IMR-90 (cell line): Measurements from ENCODE around the gene AZIN2. TPM values are rescaled to one million over a fixed set of nuclear protein-coding genes. Genes with fewer than 3 reads are reported as not detected.

Experiments used
- ATAC-seq: fragments of 200-7000 bp; cut with Tn5 transposase; 2 replicates; pipeline ENCODE4 v1.9.1; 2020; ENCODE audit warnings: low read depth, mild to moderate bottlenecking, moderate library complexity
- BruUV-seq: library from RNA; stranded (reverse); fragments of 400-500 nt; replicated peaks from 2 replicates; lab custom pipeline; 2021; lab: Mats Ljungman, UMichigan
- CTCF ChIA-PET: fragments of 300-600 bp; formaldehyde crosslinking; extraction: SDS; loops from one replicate; lab custom pipeline; 2021; ENCODE audit warnings: antibody characterized with exemption; lab: Yijun Ruan, JAX
- POLR2A ChIA-PET: fragments of 300-600 bp; sonication (Branson Sonifier 250); formaldehyde crosslinking; loops from one replicate; lab custom pipeline; 2022; ENCODE audit warnings: antibody characterized with exemption; ENCODE audit not compliant: unreplicated experiment; lab: Charles Lee
- DNase-seq: peaks from one replicate; pipeline ENCODE4 v3.0.0; 2013
- H2AFZ ChIP-seq: replicated peaks from 2 replicates; pipeline ENCODE3; 2013; ENCODE audit warnings: low read length, mild to moderate bottlenecking; ENCODE audit not compliant: poor library complexity
- H2AK5ac ChIP-seq: 2 replicates; pipeline ENCODE4 v1.6.1; 2013; ENCODE audit warnings: low read depth, low read length, inconsistent platforms
- H2AK9ac ChIP-seq: replicated peaks from 2 replicates; pipeline ENCODE3; 2013; ENCODE audit warnings: mild to moderate bottlenecking, low read depth, low read length, moderate library complexity; ENCODE audit not compliant: poor library complexity
- H2BK120ac ChIP-seq: 2 replicates; pipeline ENCODE4 v1.6.1; 2013; ENCODE audit warnings: low read depth, low read length, inconsistent platforms
- H2BK15ac ChIP-seq: 3 replicates; pipeline ENCODE4 v1.6.1; 2013; ENCODE audit warnings: low read depth, low read length, inconsistent platforms
- H2BK20ac ChIP-seq: 2 replicates; pipeline ENCODE4 v1.6.1; 2013; ENCODE audit warnings: low read depth, mild to moderate bottlenecking, inconsistent platforms, low read length, moderate library complexity
- H2BK5ac ChIP-seq: 2 replicates; pipeline ENCODE4 v1.6.1; 2013; ENCODE audit warnings: mild to moderate bottlenecking, low read depth, low read length, inconsistent platforms; ENCODE audit not compliant: poor library complexity, severe bottlenecking
- H3K14ac ChIP-seq: replicated peaks from 2 replicates; pipeline ENCODE4 v1.6.1; 2013; ENCODE audit warnings: low read depth, low read length, inconsistent platforms
- H3K18ac ChIP-seq: 2 replicates; pipeline ENCODE4 v1.6.1; 2013; ENCODE audit warnings: low read depth, low read length, control low read depth
- H3K23ac ChIP-seq: 2 replicates; pipeline ENCODE4 v1.6.1; 2013; ENCODE audit warnings: low read depth, low read length, inconsistent platforms
- H3K27ac ChIP-seq: 2 replicates; pipeline ENCODE4 v1.5.1; 2013; ENCODE audit warnings: mild to moderate bottlenecking, control low read depth, low read length; ENCODE audit not compliant: insufficient read depth
- H3K27me3 ChIP-seq: 2 replicates; pipeline ENCODE4 v1.6.1; 2013; ENCODE audit warnings: low read length; ENCODE audit not compliant: control insufficient read depth, insufficient read depth
- H3K36me3 ChIP-seq: 2 replicates; pipeline ENCODE4 v1.6.1; 2013; ENCODE audit warnings: low read length, mixed read lengths; ENCODE audit not compliant: control insufficient read depth, insufficient read depth
- H3K4ac ChIP-seq: 2 replicates; pipeline ENCODE4 v1.6.1; 2013; ENCODE audit warnings: low read depth, low read length, inconsistent platforms
- H3K4me1 ChIP-seq: 2 replicates; pipeline ENCODE4 v1.6.1; 2013; ENCODE audit warnings: low read length, mixed read lengths; ENCODE audit not compliant: control insufficient read depth, insufficient read depth
- H3K4me2 ChIP-seq: 2 replicates; pipeline ENCODE4 v1.6.1; 2013; ENCODE audit warnings: low read depth, mild to moderate bottlenecking, control low read depth, low read length, moderate library complexity
- H3K4me3 ChIP-seq: 2 replicates; pipeline ENCODE4 v1.5.1; 2013; ENCODE audit warnings: low read depth, mild to moderate bottlenecking, control low read depth, low read length, moderate library complexity; ENCODE audit not compliant: insufficient read depth
- H3K56ac ChIP-seq: 2 replicates; pipeline ENCODE4 v1.6.1; 2013; ENCODE audit warnings: low read length, inconsistent platforms; ENCODE audit not compliant: insufficient read depth; ENCODE audit errors: extremely low read depth
- H3K79me1 ChIP-seq, 2 experiments: 2 replicates each; pipeline ENCODE4 v1.6.1; 2013; ENCODE audit warnings: low read length in 2 of 2, inconsistent platforms in 1 of 2, low read depth in 1 of 2
- H3K9ac ChIP-seq: 2 replicates; pipeline ENCODE4 v1.6.1; 2013; ENCODE audit warnings: low read depth, low read length, control low read depth
- H3K9me1 ChIP-seq: 2 replicates; pipeline ENCODE4 v1.6.1; 2013; ENCODE audit warnings: low read length, inconsistent platforms; ENCODE audit not compliant: insufficient read depth
- H3K9me3 ChIP-seq: 2 replicates; pipeline ENCODE4 v1.6.1; 2013; ENCODE audit warnings: low read length; ENCODE audit not compliant: control insufficient read depth, insufficient read depth
- H4K20me1 ChIP-seq: 2 replicates; pipeline ENCODE4 v1.6.1; 2013; ENCODE audit warnings: low read length, inconsistent platforms; ENCODE audit not compliant: insufficient read depth
- H4K5ac ChIP-seq: 2 replicates; pipeline ENCODE4 v1.6.1; 2013; ENCODE audit warnings: mild to moderate bottlenecking, low read depth, low read length, control low read depth
- H4K8ac ChIP-seq, 2 experiments: 2 replicates each; pipeline ENCODE4 v1.6.1; 2013; ENCODE audit warnings: low read depth in 2 of 2, low read length in 2 of 2, control low read depth in 1 of 2, inconsistent platforms in 1 of 2
- H4K91ac ChIP-seq: 2 replicates; pipeline ENCODE4 v1.6.1; 2013; ENCODE audit warnings: low read depth, low read length, inconsistent platforms; ENCODE audit not compliant: insufficient read depth
- CEBPB ChIP-seq: IDR thresholded peaks from 2 replicates; pipeline ENCODE4 v1.6.1; 2012; ENCODE audit warnings: low read depth, low read length, improper control_type of control experiment
- FOS ChIP-seq: fragments of 150-350 bp; IDR thresholded peaks from 2 replicates; pipeline ENCODE4 v1.6.1; 2016; ENCODE audit warnings: low read depth, low read length
- RAD21 ChIP-seq: IDR thresholded peaks from 2 replicates; pipeline ENCODE4 v1.6.1; 2012; ENCODE audit warnings: low read length, improper control_type of control experiment
- whole genome bisulfite sequencing, 2 experiments: methylation state at CpG; one replicate each; pipeline versions ENCODE4 v1.1.5 to v1.1.7; 2013; ENCODE audit warnings: missing lambda C conversion rate in 2 of 2; ENCODE audit not compliant: insufficient read length in 1 of 2; ENCODE audit errors: extremely low coverage in 2 of 2; 5-methylcytosine and 5-hydroxymethylcytosine counted together
- dilution Hi-C: fragments of 300-500 bp; cut with HindIII; formaldehyde crosslinking; loops from one replicate; pipeline ENCODE4 v1.14.3; 2018; ENCODE audit warnings: low sequenced_read_pairs; ENCODE audit not compliant: unreplicated experiment
- in situ Hi-C: fragments of 300-500 bp; cut with MboI; formaldehyde crosslinking; loops from 3 replicates; pipeline ENCODE4 v1.14.3; 2019; ENCODE audit warnings: low sequenced_read_pairs, inconsistent platforms, mixed read lengths
- intact Hi-C: fragments of 100-400 bp; cut with micrococcal nuclease; formaldehyde crosslinking; loops from 2 replicates; pipeline ENCODE4 v1.10.0; 2022
- polyA plus RNA-seq, 3 experiments: library from polyadenylated mRNA; depleted of rRNA; stranded (reverse); fragments of >200 nt; gene quantifications; 2 replicates each; pipeline ENCODE4 v1.2.3, GENCODE V29; 2012; ENCODE audit warnings: low replicate concordance in 1 of 3
- total RNA-seq: library from RNA; depleted of rRNA; stranded (reverse); fragments of >200 nt; gene quantifications from 2 replicates; pipeline ENCODE4 v1.2.3, GENCODE V29; 2012
- TF ChIP-seq, protein P1 (sequence below): fragments of 150-350 bp; IDR thresholded peaks from 2 replicates; pipeline ENCODE4 v1.6.1; 2017; ENCODE audit warnings: mild to moderate bottlenecking, antibody characterized with exemption, low read length, low read depth

Gene AZIN2
- total and polyA plus RNA-seq, 2 of the 4 experiments (the other 2 are of a cell fraction) = 4.7 to 8.9 TPM

DNA sequence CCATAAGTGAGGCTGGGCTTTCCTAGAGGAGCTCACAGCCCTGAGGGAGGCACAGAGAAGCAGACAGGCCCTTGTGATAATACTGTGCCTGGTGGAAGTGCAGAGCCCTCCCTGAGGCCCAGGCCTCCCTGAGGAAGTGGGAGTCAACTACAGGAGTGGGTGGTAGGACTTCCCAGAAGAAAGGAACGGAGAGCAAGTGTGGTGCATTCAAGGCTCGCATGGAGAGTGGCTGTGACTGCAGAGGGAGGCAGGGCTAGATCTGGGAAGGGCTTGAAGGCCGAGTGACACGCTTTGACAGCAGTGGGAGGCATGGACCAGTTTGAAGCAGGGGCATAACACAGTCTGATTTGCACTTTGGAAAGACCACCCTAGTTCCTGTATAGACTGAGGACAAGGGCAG lies 37.3 kb downstream of the AZIN2 start:
- 81% methylated on average over 4 of the region's 4 CpGs; no CpG with 5 or more reads in 1 of the 2 experiments for WGBS, 2 experiments
- Histone ChIP-seq H2BK120ac (no peak overlapping the region), H3K4me2 (no peak overlapping the region), H4K5ac (no peak overlapping the region), H3K27ac (no peak overlapping the region), H3K14ac (no peak overlapping the region), H2AK5ac (peak overlapping the region; percentile 30), H4K91ac (no peak overlapping the region; the same call in 1 of the 2 replicates), H3K4me1 (peaks cover 3% of the 10 kb centered on the region; the same call in 1 of the 2 replicates), H3K27me3 (no peaks in the 10 kb centered on the region), H2AK9ac (no peak overlapping the region), H3K23ac (0 out of 2 replicates have a peak overlapping the region, but pooled peaks have one; percentile 23), H3K56ac (no peak overlapping the region), H3K79me1 (no peaks in the 10 kb centered on the region), H3K4me3 (no peak overlapping the region), H2BK5ac (no peak overlapping the region), H3K36me3 (no peaks in the 10 kb centered on the region), H3K9ac (no peak overlapping the region), H3K4ac (no peak overlapping the region), H3K18ac (no peak overlapping the region), H2BK20ac (no peak overlapping the region), H3K9me3 (no peaks in the 10 kb centered on the region), H4K8ac (no peak overlapping the region), H2AFZ (peak overlapping the region; percentile 38), H3K9me1 (no peaks in the 10 kb centered on the region; the same call in 1 of the 2 replicates), H2BK15ac (no peak overlapping the region), H4K20me1 (no peaks in the 10 kb centered on the region)
- TF ChIP-seq, protein P1, sequence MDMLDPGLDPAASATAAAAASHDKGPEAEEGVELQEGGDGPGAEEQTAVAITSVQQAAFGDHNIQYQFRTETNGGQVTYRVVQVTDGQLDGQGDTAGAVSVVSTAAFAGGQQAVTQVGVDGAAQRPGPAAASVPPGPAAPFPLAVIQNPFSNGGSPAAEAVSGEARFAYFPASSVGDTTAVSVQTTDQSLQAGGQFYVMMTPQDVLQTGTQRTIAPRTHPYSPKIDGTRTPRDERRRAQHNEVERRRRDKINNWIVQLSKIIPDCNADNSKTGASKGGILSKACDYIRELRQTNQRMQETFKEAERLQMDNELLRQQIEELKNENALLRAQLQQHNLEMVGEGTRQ = no peak
- TF ChIP-seq RAD21 (no peak), FOS (no peak), CEBPB (no peak)
- POLR2A ChIA-PET = no interaction called here
- DNase-seq (no peak), ATAC-seq (no peak)
- in situ Hi-C loops = no loop called here
- intact Hi-C loops = no loop called here
- CTCF ChIA-PET = no interaction called here
- dilution Hi-C loops = no loop called here
- BruUV-seq = no TSS peak
